Limb (tissue), 2 donors: ENCODE measurements around the gene SUMO3.

Source experiments
- DNase-seq, 2 donors: peaks; one replicate each; pipeline ENCODE4 v3.0.0-alpha.2; 2016; ENCODE audit errors: extremely low spot score in 2 of 2

The SUMO3 gene

GRCh38 chr21:44803651-44804050 lies 14.2 kb downstream of the SUMO3 start:
- DNase-seq: no peak

GRCh38 chr21:44802396-44803153 lies 15.3 kb downstream of the SUMO3 start:
- no peak for DNase-seq

- peak; percentile 78 to 94 for DNase-seq
These were observed 16.1 kb downstream of the SUMO3 start, which contains the start of gene UBE2G2 for GRCh38 chr21:44801468-44802395. Gene UBE2G2, minus strand, starts transcription at chr21:44801820. Its CDS starts 72 bp downstream, at chr21:44801748.

- DNase-seq: no peak
These were observed 16.8 kb downstream of the SUMO3 start for GRCh38 chr21:44800971-44801467.

- no peak for DNase-seq
These were observed 17.8 kb downstream of the SUMO3 start for GRCh38 chr21:44800103-44800502.

- no peak for DNase-seq
These were observed 18.2 kb downstream of the SUMO3 start for GRCh38 chr21:44799646-44800045.

GRCh38 chr21:44797775-44798174 lies 20.1 kb downstream of the SUMO3 start:
- DNase-seq: no peak

- no peak for DNase-seq
These were observed 22.5 kb downstream of the SUMO3 start for GRCh38 chr21:44795342-44795741.

GRCh38 chr21:44793592-44794374 lies 24.1 kb downstream of the SUMO3 start:
- DNase-seq: no peak

GRCh38 chr21:44792702-44793591 lies 24.9 kb downstream of the SUMO3 start:
- peak; percentile 60 to 69 for DNase-seq

GRCh38 chr21:44791993-44792392 lies 25.9 kb downstream of the SUMO3 start:
- DNase-seq: no peak

GRCh38 chr21:44791246-44791645 lies 26.6 kb downstream of the SUMO3 start:
- DNase-seq: no peak

GRCh38 chr21:44790368-44790767 lies 27.5 kb downstream of the SUMO3 start:
- DNase-seq: no peak

- no peak for DNase-seq
These were observed 28.0 kb downstream of the SUMO3 start for GRCh38 chr21:44789880-44790279.

GRCh38 chr21:44785620-44786335 lies 32.1 kb downstream of the SUMO3 start:
- DNase-seq: no peak

GRCh38 chr21:44784810-44785209 lies 33.1 kb downstream of the SUMO3 start:
- DNase-seq: no peak

- DNase-seq: no peak
These were observed 34.7 kb downstream of the SUMO3 start for GRCh38 chr21:44783020-44783696.

- no peak for DNase-seq
These were observed 36.9 kb downstream of the SUMO3 start for GRCh38 chr21:44780767-44781459.

GRCh38 chr21:44780137-44780502 lies 37.7 kb downstream of the SUMO3 start:
- DNase-seq: no peak
